ENCODE measurements around the gene TLNRD1. TPM values are rescaled to one million over a fixed set of nuclear protein-coding genes. Genes with fewer than 3 reads are reported as not detected.
A peak's percentile ranks its signal among the peaks of the same experiment; 100 is the strongest.

The TLNRD1 gene
- total and polyA plus RNA-seq, 7 experiments from 2014 or later, result 2.2 to 33.0 (median 15.9) TPM

- no peaks in the 10 kb centered on the region for H3K9me3 ChIP-seq (ENCODE audit: control insufficient read depth in 2 of 3, low read length in 3 of 3)
- H3K27me3 ChIP-seq (ENCODE audit: control insufficient read depth in 2 of 2, insufficient read depth in 2 of 2, low read length in 2 of 2), result no peaks in the 10 kb centered on the region
- Mint-ChIP-seq H3K27ac (peak within 1 kb of the TSS; percentile 92 to 99 (median 99)), H3K36me3 (peaks cover 0 to 11% (median 7%) of the 10 kb centered on the region in 5 donors), H3K4me1 (peaks cover 37 to 68% (median 64%) of the 10 kb centered on the region in 7 donors), H3K27me3 (no peaks in the 10 kb centered on the region), H3K4me3 (peak within 1 kb of the TSS; percentile 95 to 100 (median 98)), H3K9me3 (no peaks in the 10 kb centered on the region)
- ATAC-seq (peak; percentile 99), DNase-seq (peak; percentile 89 to 97 (median 93))
- ChIA-PET CTCF (interaction anchor here (0.6 to 1.3 kb wide), 2 partner anchors 9 to 118 kb away, joined by 3 to 4 read pairs; no protein-coding TSS in a partner anchor), POLR2A (interaction anchor here (1.0 to 7.3 kb wide), 3 partner anchors 9 to 307 kb away, joined by 3 to 87 read pairs (median 3); partner anchors contain the start of gene TLNRD1)
- H3K4me3 ChIP-seq (ENCODE audit: low read length), result peak within 1 kb of the TSS; percentile 95
- peaks cover 0 to 11% (median 0%) of the 10 kb centered on the region in 3 experiments for H3K36me3 ChIP-seq (ENCODE audit: control insufficient read depth in 2 of 3, insufficient read depth in 3 of 3, low read length in 3 of 3)
- intact Hi-C loops (cut with micrococcal nuclease), result loop anchor here (1.0 to 10.0 kb wide), 9 partner anchors 11 to 1095 kb away; partner anchors contain the start of genes TLNRD1 (in 2 of the 2), FAH (in 1 of the 2), MEX3B (in 1 of the 2) and MTHFS (in 1 of the 2)
- H3K27ac ChIP-seq (ENCODE audit: low read depth, low read length), result peak within 1 kb of the TSS; percentile 90
- H3K4me1 ChIP-seq (ENCODE audit: control insufficient read depth in 2 of 2, insufficient read depth in 2 of 2, low read length in 2 of 2), result peaks cover 28 to 45% of the 10 kb centered on the region in 2 donors
These were observed 10.9 kb upstream of the TLNRD1 start, which contains the start of gene MESD for GRCh38 chr15:80989518-80990478. TSS of gene MESD (minus strand) at chr15:80989819. CDS start at chr15:80989791, 28 bp downstream.

- peaks cover 33 to 67% (median 58%) of the 10 kb centered on the region in 7 donors for H3K4me1 Mint-ChIP-seq
- ATAC-seq, result no peak
- no peak for DNase-seq
- H3K27me3 Mint-ChIP-seq, result no peaks in the 10 kb centered on the region
- H3K36me3 Mint-ChIP-seq, result peaks cover 0 to 11% (median 8%) of the 10 kb centered on the region in 5 donors
- H3K9me3 ChIP-seq (ENCODE audit: control insufficient read depth in 2 of 3, low read length in 3 of 3), result no peaks in the 10 kb centered on the region
- peak overlapping the region in 7 of 10 donors; percentile 38 to 97 (median 53) for H3K4me3 Mint-ChIP-seq
- intact Hi-C loops (cut with micrococcal nuclease), result loop anchor here in 1 of 2 donors (2.0 to 5.0 kb wide), 4 partner anchors 14 to 934 kb away; partner anchors contain the start of genes STARD5 and ZFAND6
- peaks cover 0 to 2% (median 0%) of the 10 kb centered on the region in 11 donors for H3K9me3 Mint-ChIP-seq
- no peak overlapping the region for H3K27ac ChIP-seq (ENCODE audit: low read depth, low read length)
- H3K36me3 ChIP-seq (ENCODE audit: control insufficient read depth in 2 of 3, insufficient read depth in 3 of 3, low read length in 3 of 3), result peaks cover 0 to 7% (median 0%) of the 10 kb centered on the region in 3 experiments
- peaks cover 28 to 39% of the 10 kb centered on the region in 2 donors for H3K4me1 ChIP-seq (ENCODE audit: control insufficient read depth in 2 of 2, insufficient read depth in 2 of 2, low read length in 2 of 2)
- ChIA-PET POLR2A (interaction anchor here (0.8 to 7.3 kb wide), 2 partner anchors 11 to 1023 kb away, joined by 3 to 87 read pairs; partner anchors contain the start of gene TLNRD1), CTCF (interaction anchor here (0.7 to 1.8 kb wide), 8 partner anchors 8 to 300 kb away, joined by 3 to 13 read pairs (median 3); partner anchors contain the start of gene TLNRD1)
- H3K4me3 ChIP-seq (ENCODE audit: low read length), result no peak overlapping the region
- no peaks in the 10 kb centered on the region for H3K27me3 ChIP-seq (ENCODE audit: control insufficient read depth in 2 of 2, insufficient read depth in 2 of 2, low read length in 2 of 2)
- H3K27ac Mint-ChIP-seq, result peak overlapping the region in 8 of 9 donors; percentile 17 to 99 (median 60)
These were observed 9.8 kb upstream of the TLNRD1 start for GRCh38 chr15:80990955-80991354.

- Mint-ChIP-seq H3K27ac (peak overlapping the region in 8 of 9 donors; percentile 21 to 99 (median 60)), H3K4me3 (peak overlapping the region; percentile 4 to 97 (median 40)), H3K27me3 (no peaks in the 10 kb centered on the region), H3K9me3 (peaks cover 0 to 6% (median 0%) of the 10 kb centered on the region in 11 donors), H3K4me1 (peaks cover 33 to 65% (median 57%) of the 10 kb centered on the region in 7 donors), H3K36me3 (peaks cover 0 to 13% (median 6%) of the 10 kb centered on the region in 5 donors)
- intact Hi-C loops (cut with micrococcal nuclease), result loop anchor here in 1 of 2 donors (2.0 to 5.0 kb wide), 4 partner anchors 13 to 934 kb away; partner anchors contain the start of genes STARD5 and ZFAND6
- H3K27me3 ChIP-seq (ENCODE audit: control insufficient read depth in 2 of 2, insufficient read depth in 2 of 2, low read length in 2 of 2), result no peaks in the 10 kb centered on the region
- ATAC-seq, result no peak
- H3K4me3 ChIP-seq (ENCODE audit: low read length), result no peak overlapping the region
- ChIA-PET CTCF (interaction anchor here (0.7 to 1.8 kb wide), 7 partner anchors 9 to 300 kb away, joined by 3 to 13 read pairs (median 3); partner anchors contain the start of gene TLNRD1), POLR2A (interaction anchor here (0.8 to 7.3 kb wide), 2 partner anchors 11 to 1023 kb away, joined by 3 to 87 read pairs; partner anchors contain the start of gene TLNRD1)
- H3K4me1 ChIP-seq (ENCODE audit: control insufficient read depth in 2 of 2, insufficient read depth in 2 of 2, low read length in 2 of 2), result peaks cover 28 to 39% of the 10 kb centered on the region in 2 donors
- H3K9me3 ChIP-seq (ENCODE audit: control insufficient read depth in 2 of 3, low read length in 3 of 3), result no peaks in the 10 kb centered on the region
- H3K27ac ChIP-seq (ENCODE audit: low read depth, low read length), result no peak overlapping the region
- peaks cover 0 to 5% (median 0%) of the 10 kb centered on the region in 3 experiments for H3K36me3 ChIP-seq (ENCODE audit: control insufficient read depth in 2 of 3, insufficient read depth in 3 of 3, low read length in 3 of 3)
- peak in 4 of 9 donors; percentile 24 to 44 (median 28) for DNase-seq
These were observed 9.3 kb upstream of the TLNRD1 start for GRCh38 chr15:80991421-80991820.

GRCh38 chr15:80992006-80992405 is 8.7 kb upstream of the TLNRD1 start:
- POLR2A ChIA-PET, result interaction anchor here (1.0 to 7.3 kb wide), 2 partner anchors 10 to 34 kb away, joined by 4 to 87 read pairs; partner anchors contain the start of gene TLNRD1
- no peak overlapping the region for H3K27ac ChIP-seq (ENCODE audit: low read depth, low read length)

GRCh38 chr15:80992441-80992840 is 8.3 kb upstream of the TLNRD1 start:
- ChIA-PET CTCF (interaction anchor here (1.8 kb wide), 1 partner anchor 274 kb away, joined by 13 read pairs; no protein-coding TSS in a partner anchor), POLR2A (interaction anchor here (1.0 to 7.3 kb wide), 2 partner anchors 10 to 33 kb away, joined by 4 to 87 read pairs; partner anchors contain the start of gene TLNRD1)
- H3K4me1 ChIP-seq (ENCODE audit: control insufficient read depth in 2 of 2, insufficient read depth in 2 of 2, low read length in 2 of 2), result peaks cover 20 to 31% of the 10 kb centered on the region in 2 donors
- intact Hi-C loops (cut with micrococcal nuclease), result loop anchor here in 1 of 2 donors (5.0 kb wide), 2 partner anchors 330 to 935 kb away; partner anchors contain the start of genes STARD5 and ZFAND6
- H3K27me3 ChIP-seq (ENCODE audit: control insufficient read depth in 2 of 2, insufficient read depth in 2 of 2, low read length in 2 of 2), result no peaks in the 10 kb centered on the region
- Mint-ChIP-seq H3K9me3 (peaks cover 0 to 6% (median 2%) of the 10 kb centered on the region in 11 donors), H3K4me1 (peaks cover 26 to 57% (median 54%) of the 10 kb centered on the region in 7 donors), H3K4me3 (no peak overlapping the region), H3K27ac (no peak overlapping the region), H3K36me3 (peaks cover 0 to 17% (median 6%) of the 10 kb centered on the region in 5 donors), H3K27me3 (no peaks in the 10 kb centered on the region)
- H3K4me3 ChIP-seq (ENCODE audit: low read length), result no peak overlapping the region
- H3K36me3 ChIP-seq (ENCODE audit: control insufficient read depth in 2 of 3, insufficient read depth in 3 of 3, low read length in 3 of 3), result peaks cover 0 to 5% (median 0%) of the 10 kb centered on the region in 3 experiments
- DNase-seq (no peak), ATAC-seq (no peak)
- H3K9me3 ChIP-seq (ENCODE audit: control insufficient read depth in 2 of 3, low read length in 3 of 3), result no peaks in the 10 kb centered on the region
- H3K27ac ChIP-seq (ENCODE audit: low read depth, low read length), result no peak overlapping the region

More at GRCh38 chr15:80992006-80992405, 8.7 kb upstream of the TLNRD1 start:
- no peak overlapping the region for H3K4me3 ChIP-seq (ENCODE audit: low read length)
- no peaks in the 10 kb centered on the region for H3K27me3 Mint-ChIP-seq
- H3K4me1 ChIP-seq (ENCODE audit: control insufficient read depth in 2 of 2, insufficient read depth in 2 of 2, low read length in 2 of 2), result peaks cover 23 to 33% of the 10 kb centered on the region in 2 donors
- ATAC-seq, result no peak
- H3K36me3 ChIP-seq (ENCODE audit: control insufficient read depth in 2 of 3, insufficient read depth in 3 of 3, low read length in 3 of 3), result peaks cover 0 to 5% (median 0%) of the 10 kb centered on the region in 3 experiments
- H3K36me3 Mint-ChIP-seq, result peaks cover 0 to 14% (median 6%) of the 10 kb centered on the region in 5 donors
- peaks cover 0 to 6% (median under 1%) of the 10 kb centered on the region in 11 donors for H3K9me3 Mint-ChIP-seq
- no peaks in the 10 kb centered on the region for H3K27me3 ChIP-seq (ENCODE audit: control insufficient read depth in 2 of 2, insufficient read depth in 2 of 2, low read length in 2 of 2)
- DNase-seq, result no peak
- no peaks in the 10 kb centered on the region for H3K9me3 ChIP-seq (ENCODE audit: control insufficient read depth in 2 of 3, low read length in 3 of 3)
- CTCF ChIA-PET, result interaction anchor here (1.1 to 1.8 kb wide), 6 partner anchors 8 to 299 kb away, joined by 3 to 13 read pairs (median 4); partner anchors contain the start of gene TLNRD1
- H3K27ac Mint-ChIP-seq, result peak overlapping the region in 5 of 9 donors; percentile 21 to 80 (median 46)
- H3K4me1 Mint-ChIP-seq, result peaks cover 28 to 60% (median 52%) of the 10 kb centered on the region in 7 donors
- no peak overlapping the region for H3K4me3 Mint-ChIP-seq
- intact Hi-C loops (cut with micrococcal nuclease), result loop anchor here in 1 of 2 donors (5.0 kb wide), 2 partner anchors 330 to 935 kb away; partner anchors contain the start of genes STARD5 and ZFAND6

Measured in naive thymus-derived CD4-positive, alpha-beta T cell (primary cell).